ENCODE data around the gene HMMR.

- no peak for TF ChIP-seq EZH2 (IDR thresholded peaks at IDR 0.05; ENCODE audit: borderline replicate concordance, insufficient read depth, low read depth, low read length, poor library complexity, severe bottlenecking)
- TF ChIP-seq, protein P1, sequence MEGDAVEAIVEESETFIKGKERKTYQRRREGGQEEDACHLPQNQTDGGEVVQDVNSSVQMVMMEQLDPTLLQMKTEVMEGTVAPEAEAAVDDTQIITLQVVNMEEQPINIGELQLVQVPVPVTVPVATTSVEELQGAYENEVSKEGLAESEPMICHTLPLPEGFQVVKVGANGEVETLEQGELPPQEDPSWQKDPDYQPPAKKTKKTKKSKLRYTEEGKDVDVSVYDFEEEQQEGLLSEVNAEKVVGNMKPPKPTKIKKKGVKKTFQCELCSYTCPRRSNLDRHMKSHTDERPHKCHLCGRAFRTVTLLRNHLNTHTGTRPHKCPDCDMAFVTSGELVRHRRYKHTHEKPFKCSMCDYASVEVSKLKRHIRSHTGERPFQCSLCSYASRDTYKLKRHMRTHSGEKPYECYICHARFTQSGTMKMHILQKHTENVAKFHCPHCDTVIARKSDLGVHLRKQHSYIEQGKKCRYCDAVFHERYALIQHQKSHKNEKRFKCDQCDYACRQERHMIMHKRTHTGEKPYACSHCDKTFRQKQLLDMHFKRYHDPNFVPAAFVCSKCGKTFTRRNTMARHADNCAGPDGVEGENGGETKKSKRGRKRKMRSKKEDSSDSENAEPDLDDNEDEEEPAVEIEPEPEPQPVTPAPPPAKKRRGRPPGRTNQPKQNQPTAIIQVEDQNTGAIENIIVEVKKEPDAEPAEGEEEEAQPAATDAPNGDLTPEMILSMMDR (IDR thresholded peaks at IDR 0.05) = no peak
Measured at GRCh38 chr5:163459462-163459818, 992 bp upstream of the HMMR start.
